Measurements from ENCODE around the gene BEAN1.

DNA sequence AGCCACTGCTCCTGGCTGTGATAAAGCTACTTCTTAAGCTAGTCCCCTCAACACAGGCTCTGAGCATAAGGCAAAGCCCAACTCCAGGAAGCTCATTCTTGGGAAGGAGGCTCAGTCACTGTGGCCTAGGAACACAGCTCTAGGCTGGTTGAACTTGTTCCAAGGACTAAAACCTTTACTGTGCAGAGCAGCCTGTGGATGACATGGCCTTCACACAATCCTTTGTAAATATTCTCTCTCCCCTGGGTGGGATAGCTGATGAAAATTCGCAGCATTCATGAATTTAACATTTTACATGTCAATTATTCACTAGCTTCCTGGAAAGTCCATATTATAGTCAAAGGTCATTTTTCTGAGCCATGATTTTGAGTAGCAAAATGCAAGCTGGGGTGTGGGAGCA is 28.9 kb downstream of the BEAN1 start:
- TF ChIP-seq, protein P1, sequence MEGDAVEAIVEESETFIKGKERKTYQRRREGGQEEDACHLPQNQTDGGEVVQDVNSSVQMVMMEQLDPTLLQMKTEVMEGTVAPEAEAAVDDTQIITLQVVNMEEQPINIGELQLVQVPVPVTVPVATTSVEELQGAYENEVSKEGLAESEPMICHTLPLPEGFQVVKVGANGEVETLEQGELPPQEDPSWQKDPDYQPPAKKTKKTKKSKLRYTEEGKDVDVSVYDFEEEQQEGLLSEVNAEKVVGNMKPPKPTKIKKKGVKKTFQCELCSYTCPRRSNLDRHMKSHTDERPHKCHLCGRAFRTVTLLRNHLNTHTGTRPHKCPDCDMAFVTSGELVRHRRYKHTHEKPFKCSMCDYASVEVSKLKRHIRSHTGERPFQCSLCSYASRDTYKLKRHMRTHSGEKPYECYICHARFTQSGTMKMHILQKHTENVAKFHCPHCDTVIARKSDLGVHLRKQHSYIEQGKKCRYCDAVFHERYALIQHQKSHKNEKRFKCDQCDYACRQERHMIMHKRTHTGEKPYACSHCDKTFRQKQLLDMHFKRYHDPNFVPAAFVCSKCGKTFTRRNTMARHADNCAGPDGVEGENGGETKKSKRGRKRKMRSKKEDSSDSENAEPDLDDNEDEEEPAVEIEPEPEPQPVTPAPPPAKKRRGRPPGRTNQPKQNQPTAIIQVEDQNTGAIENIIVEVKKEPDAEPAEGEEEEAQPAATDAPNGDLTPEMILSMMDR (conservative IDR thresholded peaks at IDR 0.05; ENCODE audit: low read depth in 2 of 2): no peak
- no peak for TF ChIP-seq POLR2AphosphoS5 (IDR thresholded peaks at IDR 0.05; ENCODE audit: low read depth)
- TF ChIP-seq EZH2 (IDR thresholded peaks at IDR 0.05; ENCODE audit: low read depth, unreplicated experiment): no peak
- TF ChIP-seq, protein P2, sequence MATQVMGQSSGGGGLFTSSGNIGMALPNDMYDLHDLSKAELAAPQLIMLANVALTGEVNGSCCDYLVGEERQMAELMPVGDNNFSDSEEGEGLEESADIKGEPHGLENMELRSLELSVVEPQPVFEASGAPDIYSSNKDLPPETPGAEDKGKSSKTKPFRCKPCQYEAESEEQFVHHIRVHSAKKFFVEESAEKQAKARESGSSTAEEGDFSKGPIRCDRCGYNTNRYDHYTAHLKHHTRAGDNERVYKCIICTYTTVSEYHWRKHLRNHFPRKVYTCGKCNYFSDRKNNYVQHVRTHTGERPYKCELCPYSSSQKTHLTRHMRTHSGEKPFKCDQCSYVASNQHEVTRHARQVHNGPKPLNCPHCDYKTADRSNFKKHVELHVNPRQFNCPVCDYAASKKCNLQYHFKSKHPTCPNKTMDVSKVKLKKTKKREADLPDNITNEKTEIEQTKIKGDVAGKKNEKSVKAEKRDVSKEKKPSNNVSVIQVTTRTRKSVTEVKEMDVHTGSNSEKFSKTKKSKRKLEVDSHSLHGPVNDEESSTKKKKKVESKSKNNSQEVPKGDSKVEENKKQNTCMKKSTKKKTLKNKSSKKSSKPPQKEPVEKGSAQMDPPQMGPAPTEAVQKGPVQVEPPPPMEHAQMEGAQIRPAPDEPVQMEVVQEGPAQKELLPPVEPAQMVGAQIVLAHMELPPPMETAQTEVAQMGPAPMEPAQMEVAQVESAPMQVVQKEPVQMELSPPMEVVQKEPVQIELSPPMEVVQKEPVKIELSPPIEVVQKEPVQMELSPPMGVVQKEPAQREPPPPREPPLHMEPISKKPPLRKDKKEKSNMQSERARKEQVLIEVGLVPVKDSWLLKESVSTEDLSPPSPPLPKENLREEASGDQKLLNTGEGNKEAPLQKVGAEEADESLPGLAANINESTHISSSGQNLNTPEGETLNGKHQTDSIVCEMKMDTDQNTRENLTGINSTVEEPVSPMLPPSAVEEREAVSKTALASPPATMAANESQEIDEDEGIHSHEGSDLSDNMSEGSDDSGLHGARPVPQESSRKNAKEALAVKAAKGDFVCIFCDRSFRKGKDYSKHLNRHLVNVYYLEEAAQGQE (IDR thresholded peaks at IDR 0.05; ENCODE audit: unreplicated experiment): no peak
- TF ChIP-seq EZH2phosphoT487 (IDR thresholded peaks at IDR 0.05; ENCODE audit: unreplicated experiment): no peak
- no peak for TF ChIP-seq ZNF114 (CRISPR knock-in tag; IDR thresholded peaks at IDR 0.05)
- no peak for TF ChIP-seq CREB1 (CRISPR knock-in tag; IDR thresholded peaks at IDR 0.05; ENCODE audit: low read depth)
- TF ChIP-seq ZNF331 (CRISPR knock-in tag; IDR thresholded peaks at IDR 0.05; ENCODE audit: low read depth): no peak
- TF ChIP-seq JUNB (IDR thresholded peaks at IDR 0.05; ENCODE audit: unreplicated experiment): no peak
- TF ChIP-seq, protein P3, sequence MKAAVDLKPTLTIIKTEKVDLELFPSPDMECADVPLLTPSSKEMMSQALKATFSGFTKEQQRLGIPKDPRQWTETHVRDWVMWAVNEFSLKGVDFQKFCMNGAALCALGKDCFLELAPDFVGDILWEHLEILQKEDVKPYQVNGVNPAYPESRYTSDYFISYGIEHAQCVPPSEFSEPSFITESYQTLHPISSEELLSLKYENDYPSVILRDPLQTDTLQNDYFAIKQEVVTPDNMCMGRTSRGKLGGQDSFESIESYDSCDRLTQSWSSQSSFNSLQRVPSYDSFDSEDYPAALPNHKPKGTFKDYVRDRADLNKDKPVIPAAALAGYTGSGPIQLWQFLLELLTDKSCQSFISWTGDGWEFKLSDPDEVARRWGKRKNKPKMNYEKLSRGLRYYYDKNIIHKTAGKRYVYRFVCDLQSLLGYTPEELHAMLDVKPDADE (IDR thresholded peaks at IDR 0.05): no peak
- TF ChIP-seq STAT1 (IDR thresholded peaks at IDR 0.05; ENCODE audit: unreplicated experiment): no peak

Measured in GM23338 (cell line).